CD4-positive, alpha-beta memory T cell (primary cell): ENCODE data around the gene SDCCAG8. TPM values are rescaled to one million over a fixed set of nuclear protein-coding genes. Genes with fewer than 3 reads are reported as not detected.
A peak's percentile ranks its signal among the peaks of the same experiment; 100 is the strongest.

Source experiments
- CTCF ChIA-PET: fragments of 350-600 bp; sonication (Branson Sonifier 250); formaldehyde crosslinking; loops from one replicate; lab custom pipeline; 2021; ENCODE audit warnings: inconsistent platforms; ENCODE audit not compliant: partially characterized antibody; lab: Charles Lee
- POLR2A ChIA-PET: fragments of 350-600 bp; sonication (Branson Sonifier 250); formaldehyde crosslinking; loops from one replicate; lab custom pipeline; 2021; ENCODE audit not compliant: partially characterized antibody; lab: Charles Lee
- DNase-seq, 5 donors: peaks; one replicate each; pipeline versions ENCODE4 v3.0.0 to v3.0.0-alpha.2; 2020 to 2022; ENCODE audit warnings: mixed read lengths in 1 of 5
- H3K27ac ChIP-seq: one replicate; pipeline ENCODE4 v1.7.0; 2013; ENCODE audit warnings: low read depth, low read length
- H3K27me3 ChIP-seq: 2 replicates; pipeline ENCODE4 v1.7.0; 2013; ENCODE audit warnings: mild to moderate bottlenecking, low read length, moderate library complexity; ENCODE audit not compliant: insufficient read depth
- H3K36me3 ChIP-seq: 2 replicates; pipeline ENCODE4 v1.7.0; 2013; ENCODE audit warnings: mild to moderate bottlenecking, low read length, moderate library complexity; ENCODE audit not compliant: insufficient read depth
- H3K4me1 ChIP-seq: 2 replicates; pipeline ENCODE4 v1.7.0; 2013; ENCODE audit warnings: mild to moderate bottlenecking, low read length, moderate library complexity; ENCODE audit not compliant: insufficient read depth
- H3K4me3 ChIP-seq, 2 donors: one replicate each; pipeline ENCODE4 v1.7.0; 2013; ENCODE audit warnings: low read length in 2 of 2, mild to moderate bottlenecking in 1 of 2
- H3K9me3 ChIP-seq, 2 donors: one replicate each; pipeline ENCODE4 v1.7.0; 2013; ENCODE audit warnings: low read length in 2 of 2, control low read depth in 1 of 2; ENCODE audit not compliant: control insufficient read depth in 1 of 2
- H3K27ac Mint-ChIP-seq, 7 donors: one replicate each; pipeline ENCODE4 v1.8.0; 2020 to 2021; ENCODE audit warnings: mixed read lengths in 7 of 7, mild to moderate bottlenecking in 6 of 7, inconsistent platforms in 3 of 7, moderate library complexity in 3 of 7
- H3K27me3 Mint-ChIP-seq, 2 donors: one replicate each; pipeline ENCODE4 v1.8.0; 2020 to 2021; ENCODE audit warnings: mixed read lengths in 2 of 2
- H3K36me3 Mint-ChIP-seq, 2 donors: one replicate each; pipeline ENCODE4 v1.8.0; 2020 to 2021; ENCODE audit warnings: mixed read lengths in 2 of 2, inconsistent platforms in 1 of 2, mild to moderate bottlenecking in 1 of 2
- H3K4me1 Mint-ChIP-seq, 4 donors: one replicate each; pipeline ENCODE4 v1.8.0; 2020 to 2021; ENCODE audit warnings: mixed read lengths in 4 of 4, mild to moderate bottlenecking in 1 of 4
- H3K4me3 Mint-ChIP-seq, 8 donors: one replicate each; pipeline ENCODE4 v1.8.0; 2020 to 2021; ENCODE audit warnings: mixed read lengths in 8 of 8, mild to moderate bottlenecking in 7 of 8, moderate library complexity in 6 of 8, inconsistent platforms in 3 of 8
- H3K9me3 Mint-ChIP-seq, 8 donors: one replicate each; pipeline ENCODE4 v1.8.0; 2020 to 2021; ENCODE audit warnings: mixed read lengths in 8 of 8, mild to moderate bottlenecking in 5 of 8, inconsistent platforms in 3 of 8, moderate library complexity in 1 of 8
- intact Hi-C: fragments of 100-400 bp; cut with micrococcal nuclease; formaldehyde crosslinking; loops from one replicate; pipeline ENCODE4 v1.15.1; 2023
- polyA plus RNA-seq, 2 donors: library from polyadenylated mRNA; unstranded; fragments of 300-500 nt; fragmentation: Illumina TruSeq; gene quantifications; one replicate each; pipeline ENCODE4 v1.2.3, GENCODE V29; 2021
- total RNA-seq, 2 experiments: library from RNA; stranded (reverse); gene quantifications; one replicate each; pipeline ENCODE4 v1.2.3, GENCODE V29; 2021

The SDCCAG8 gene
- total and polyA plus RNA-seq, 4 experiments from 2014 or later = 19.0 to 35.7 (median 27.7) TPM

DNA sequence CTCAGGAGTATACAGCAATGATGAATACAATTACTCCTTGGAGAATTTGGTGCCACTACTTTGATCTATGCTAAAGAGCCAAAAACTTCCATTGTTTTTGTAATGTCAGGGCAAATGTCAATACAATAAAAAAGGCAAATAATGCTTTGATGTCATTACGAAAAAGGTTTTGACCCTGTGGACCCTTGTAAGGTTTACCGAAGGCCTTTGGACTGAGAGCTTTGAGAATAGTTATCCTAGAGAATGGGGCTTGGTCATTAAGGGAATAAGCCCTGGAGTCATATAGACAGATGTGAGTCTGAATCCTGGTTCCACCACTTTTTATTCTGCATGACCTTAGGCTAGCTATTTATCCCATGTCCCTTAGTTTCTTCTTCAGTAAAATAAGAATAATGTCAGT, 28.2 kb upstream of the SDCCAG8 start:
- Mint-ChIP-seq H3K27ac (no peak overlapping the region), H3K27me3 (no peaks in the 10 kb centered on the region), H3K4me3 (no peak overlapping the region), H3K36me3 (peaks cover 41 to 49% of the 10 kb centered on the region in 2 donors), H3K4me1 (peaks cover 5 to 16% (median 9%) of the 10 kb centered on the region in 4 donors), H3K9me3 (peaks cover 3 to 35% (median 29%) of the 10 kb centered on the region in 8 donors)
- H3K4me3 ChIP-seq = no peak overlapping the region
- no peaks in the 10 kb centered on the region for H3K27me3 ChIP-seq
- no peak overlapping the region for H3K27ac ChIP-seq
- no peaks in the 10 kb centered on the region for H3K4me1 ChIP-seq
- ChIA-PET CTCF (no interaction called here), POLR2A (no interaction called here)
- peaks cover 4% of the 10 kb centered on the region for H3K36me3 ChIP-seq
- no peak for DNase-seq
- peaks cover 0 to 6% of the 10 kb centered on the region in 2 donors for H3K9me3 ChIP-seq
- intact Hi-C loops = no loop called here

DNA sequence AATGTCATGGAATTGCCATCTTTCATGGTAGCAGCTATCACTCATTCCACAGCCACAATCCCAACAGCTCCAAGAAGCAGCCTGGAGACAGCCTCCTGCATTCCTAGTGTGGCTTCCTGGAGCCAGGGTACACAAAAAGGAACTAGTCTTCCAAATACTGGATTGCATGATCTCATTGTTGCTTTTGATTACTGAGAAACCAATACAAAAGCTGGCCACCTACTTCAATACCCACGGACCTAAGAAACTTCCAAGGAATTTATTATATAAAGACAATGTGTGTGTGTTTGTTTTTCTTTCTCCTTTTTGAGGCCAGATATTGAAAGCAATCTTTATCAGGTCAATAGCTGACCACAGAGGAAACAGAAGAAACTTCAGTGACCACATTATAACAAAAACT, 26.3 kb upstream of the SDCCAG8 start:
- H3K4me3 Mint-ChIP-seq = peak overlapping the region in 1 of 8 donors; percentile 41
- H3K4me3 ChIP-seq = no peak overlapping the region
- peaks cover 0 to 6% of the 10 kb centered on the region in 2 donors for H3K9me3 ChIP-seq
- peaks cover 3 to 16% (median 6%) of the 10 kb centered on the region in 4 donors for H3K4me1 Mint-ChIP-seq
- DNase-seq = no peak
- no peak overlapping the region for H3K27ac Mint-ChIP-seq
- CTCF ChIA-PET = no interaction called here
- H3K9me3 Mint-ChIP-seq = peaks cover 3 to 49% (median 33%) of the 10 kb centered on the region in 8 donors
- intact Hi-C loops = no loop called here
- no peaks in the 10 kb centered on the region for H3K4me1 ChIP-seq
- no peaks in the 10 kb centered on the region for H3K27me3 ChIP-seq
- no peak overlapping the region for H3K27ac ChIP-seq
- H3K36me3 Mint-ChIP-seq = peaks cover 34 to 43% of the 10 kb centered on the region in 2 donors
- no peaks in the 10 kb centered on the region for H3K27me3 Mint-ChIP-seq
- no peaks in the 10 kb centered on the region for H3K36me3 ChIP-seq
- POLR2A ChIA-PET = interaction anchor here (0.8 kb wide), 1 partner anchor 21 kb away, joined by 3 read pairs; no protein-coding TSS in a partner anchor

DNA sequence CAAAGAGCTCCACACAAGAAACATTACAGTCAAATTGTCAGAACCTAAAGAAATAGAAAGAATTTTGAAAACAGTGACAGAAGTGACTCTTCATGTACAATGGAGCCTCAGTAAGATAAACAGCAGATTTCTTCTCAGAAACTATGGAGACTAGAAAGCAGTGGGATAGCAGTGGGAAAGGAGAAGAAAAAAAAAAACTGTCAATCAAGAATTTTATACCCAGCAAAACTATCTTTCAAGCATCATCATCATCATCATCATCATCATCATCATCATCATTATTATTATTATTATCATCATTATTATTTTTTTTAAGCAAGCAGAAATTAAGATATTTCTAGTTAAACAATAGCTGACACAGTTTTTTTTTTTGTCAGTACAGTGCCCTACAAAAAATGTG, 24.9 kb upstream of the SDCCAG8 start:
- H3K4me3 Mint-ChIP-seq = no peak overlapping the region

DNA sequence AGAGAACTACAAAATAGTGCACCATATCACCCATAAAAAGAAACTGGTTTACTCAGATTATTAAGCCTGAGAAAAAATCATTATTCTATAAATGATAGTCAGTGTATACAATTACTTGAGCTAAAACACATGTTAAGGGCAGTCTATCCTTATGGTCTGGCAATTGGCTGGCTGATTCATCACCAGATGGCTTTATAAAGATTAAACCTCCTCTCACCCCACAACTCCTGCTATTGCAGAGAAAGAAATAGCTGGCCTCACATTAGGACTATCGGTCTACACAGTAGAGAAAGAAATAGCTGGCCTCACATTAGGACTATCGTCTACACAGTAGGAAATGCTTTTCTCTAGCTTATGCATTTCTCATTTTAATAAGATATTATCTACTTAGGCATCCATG, 21.9 kb upstream of the SDCCAG8 start:
- ChIA-PET CTCF (no interaction called here), POLR2A (interaction anchor here (1.4 kb wide), 1 partner anchor 21 kb away, joined by 6 read pairs; the partner anchor contains the start of genes CEP170 and SDCCAG8)

More for the DNA sequence above, 24.9 kb upstream of the SDCCAG8 start:
- Mint-ChIP-seq H3K4me1 (peaks cover 5 to 16% (median 7%) of the 10 kb centered on the region in 4 donors), H3K36me3 (peaks cover 35 to 46% of the 10 kb centered on the region in 2 donors), H3K27me3 (no peaks in the 10 kb centered on the region), H3K9me3 (peaks cover 3 to 53% (median 33%) of the 10 kb centered on the region in 8 donors), H3K27ac (peak overlapping the region in 2 of 7 donors; percentile 46 to 77)
- peak in 3 of 5 donors; percentile 5 to 32 (median 12) for DNase-seq
- Histone ChIP-seq H3K27me3 (no peaks in the 10 kb centered on the region), H3K4me3 (no peak overlapping the region), H3K4me1 (no peaks in the 10 kb centered on the region), H3K36me3 (no peaks in the 10 kb centered on the region), H3K27ac (no peak overlapping the region), H3K9me3 (peaks cover 0 to 6% of the 10 kb centered on the region in 2 donors)
- intact Hi-C loops = no loop called here
- ChIA-PET POLR2A (interaction anchor here (0.7 kb wide), 1 partner anchor 79 kb away, joined by 4 read pairs; no protein-coding TSS in a partner anchor), CTCF (interaction anchor here (0.9 kb wide), 1 partner anchor 12 kb away, joined by 3 read pairs; no protein-coding TSS in a partner anchor)

DNA sequence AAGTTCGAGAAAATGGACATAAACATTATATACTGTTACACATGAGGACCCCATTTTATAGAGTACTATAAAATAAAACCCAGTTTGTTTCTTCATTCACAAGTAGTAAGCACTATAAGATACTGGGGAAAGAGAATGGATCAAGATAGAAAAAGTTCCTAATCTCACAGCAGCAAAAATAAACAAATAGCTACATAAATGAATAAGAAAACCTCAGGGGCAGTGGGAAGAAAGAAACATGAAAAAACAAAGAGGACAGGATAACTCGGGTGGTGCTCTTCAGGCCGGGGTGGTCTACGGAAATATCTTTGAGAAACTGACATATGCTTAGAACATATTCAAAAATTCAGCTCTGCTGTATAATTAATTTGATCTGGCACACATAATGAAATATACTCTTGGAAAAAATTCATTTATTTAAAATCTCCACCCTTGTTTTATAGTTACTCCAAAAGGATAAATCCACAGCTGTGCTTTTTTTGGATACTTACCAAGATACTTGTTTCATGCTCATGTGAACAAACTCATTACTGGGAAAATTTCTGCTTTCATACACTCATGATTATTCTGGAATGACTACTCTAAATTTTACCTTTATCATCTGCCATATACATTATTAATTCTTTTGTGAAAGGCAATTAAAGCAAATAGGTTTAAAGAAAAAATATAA, 20.7 kb upstream of the SDCCAG8 start:
- H3K27me3 Mint-ChIP-seq = no peaks in the 10 kb centered on the region
- no peaks in the 10 kb centered on the region for H3K4me1 ChIP-seq
- POLR2A ChIA-PET = interaction anchor here (1.2 kb wide), 1 partner anchor 20 kb away, joined by 6 read pairs; the partner anchor contains the start of genes CEP170 and SDCCAG8

More for the DNA sequence above, 21.9 kb upstream of the SDCCAG8 start:
- Mint-ChIP-seq H3K4me3 (no peak overlapping the region), H3K9me3 (peaks cover 3 to 53% (median 33%) of the 10 kb centered on the region in 8 donors), H3K27me3 (no peaks in the 10 kb centered on the region), H3K4me1 (peaks cover 5 to 10% (median 7%) of the 10 kb centered on the region in 4 donors), H3K36me3 (peaks cover 36 to 54% of the 10 kb centered on the region in 2 donors), H3K27ac (no peak overlapping the region)
- intact Hi-C loops = no loop called here
- Histone ChIP-seq H3K4me3 (no peak overlapping the region), H3K36me3 (no peaks in the 10 kb centered on the region), H3K27me3 (no peaks in the 10 kb centered on the region), H3K9me3 (peaks cover 0 to 6% of the 10 kb centered on the region in 2 donors), H3K4me1 (no peaks in the 10 kb centered on the region), H3K27ac (no peak overlapping the region)
- DNase-seq = no peak

DNA sequence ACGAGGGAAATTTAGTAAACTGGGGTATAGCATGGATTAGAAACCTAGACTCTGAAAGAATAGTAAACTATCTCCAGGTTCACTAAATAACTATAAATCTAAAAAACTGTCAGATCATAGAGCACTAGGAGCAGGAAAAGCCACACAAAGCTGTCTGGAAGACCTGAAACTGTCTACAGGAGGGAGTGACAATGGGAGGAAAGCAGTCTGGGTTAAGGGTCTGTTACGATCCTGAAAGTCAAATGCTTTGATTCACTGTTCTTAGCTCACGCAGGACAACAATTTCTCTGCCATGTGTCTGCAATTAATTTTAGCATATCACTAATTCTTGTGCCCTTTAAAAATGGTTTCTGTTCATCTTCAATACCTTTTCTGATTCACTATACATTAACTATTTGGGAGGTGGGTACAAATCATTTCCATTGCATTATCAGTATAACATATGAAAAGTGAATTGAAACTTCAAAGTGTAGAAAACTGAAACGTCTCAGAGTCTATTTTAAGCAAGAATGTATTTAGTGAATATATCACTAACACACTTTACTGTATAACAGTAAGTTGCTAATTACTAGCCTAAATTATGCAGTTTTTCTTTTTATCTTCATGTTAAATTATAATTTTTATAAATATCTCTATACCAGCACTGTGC, 19.1 kb upstream of the SDCCAG8 start:
- H3K27me3 ChIP-seq = no peaks in the 10 kb centered on the region
- Mint-ChIP-seq H3K4me1 (peaks cover 0 to 10% (median 3%) of the 10 kb centered on the region in 4 donors), H3K27ac (no peak overlapping the region), H3K36me3 (peaks cover 29 to 48% of the 10 kb centered on the region in 2 donors), H3K4me3 (no peak overlapping the region), H3K9me3 (peaks cover 0 to 29% (median 12%) of the 10 kb centered on the region in 8 donors), H3K27me3 (no peaks in the 10 kb centered on the region)
- H3K9me3 ChIP-seq = peaks cover 0 to 2% of the 10 kb centered on the region in 2 donors
- H3K4me3 ChIP-seq = no peak overlapping the region
- ChIA-PET CTCF (no interaction called here), POLR2A (interaction anchor here (1.0 to 1.9 kb wide), 2 partner anchors 17 to 18 kb away, joined by 3 to 4 read pairs; partner anchors contain the start of gene CEP170)
- H3K36me3 ChIP-seq = no peaks in the 10 kb centered on the region
- no peaks in the 10 kb centered on the region for H3K4me1 ChIP-seq
- no peak overlapping the region for H3K27ac ChIP-seq
- DNase-seq = no peak
- intact Hi-C loops = no loop called here

More for the DNA sequence above, 20.7 kb upstream of the SDCCAG8 start:
- H3K27ac Mint-ChIP-seq = no peak overlapping the region
- CTCF ChIA-PET = no interaction called here
- no peak overlapping the region for H3K4me3 Mint-ChIP-seq
- Histone ChIP-seq H3K4me3 (no peak overlapping the region), H3K36me3 (no peaks in the 10 kb centered on the region), H3K27ac (no peak overlapping the region), H3K9me3 (peaks cover 0 to 3% of the 10 kb centered on the region in 2 donors), H3K27me3 (no peaks in the 10 kb centered on the region)
- intact Hi-C loops = no loop called here
- peaks cover 0 to 9% (median 4%) of the 10 kb centered on the region in 4 donors for H3K4me1 Mint-ChIP-seq
- no peak for DNase-seq
- H3K9me3 Mint-ChIP-seq = peaks cover 3 to 45% (median 24%) of the 10 kb centered on the region in 8 donors
- peaks cover 31 to 53% of the 10 kb centered on the region in 2 donors for H3K36me3 Mint-ChIP-seq

DNA sequence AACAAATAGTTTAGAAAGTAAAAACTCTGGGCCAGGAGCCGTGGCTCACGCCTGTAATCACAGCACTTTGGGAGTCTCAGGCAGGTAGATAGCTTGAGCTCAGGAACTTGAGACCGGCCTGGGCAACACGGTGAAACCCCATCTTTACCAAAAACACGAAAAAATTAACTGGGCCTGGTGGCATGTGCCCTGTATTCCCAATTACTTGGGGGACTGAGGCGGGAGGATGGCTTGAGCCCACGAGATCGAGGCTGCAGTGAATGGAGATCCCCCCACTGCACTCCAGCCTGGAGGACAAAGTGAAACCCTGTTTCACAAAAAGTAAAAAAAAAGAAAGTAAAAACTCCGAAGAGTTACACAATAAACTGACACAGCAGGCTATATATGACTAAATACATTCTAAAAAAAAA, 11.4 kb upstream of the SDCCAG8 start:
- no peaks in the 10 kb centered on the region for H3K27me3 Mint-ChIP-seq
- H3K4me1 ChIP-seq = no peaks in the 10 kb centered on the region
- ChIA-PET CTCF (no interaction called here), POLR2A (no interaction called here)
- peak overlapping the region in 2 of 7 donors; percentile 58 to 62 for H3K27ac Mint-ChIP-seq
- H3K36me3 Mint-ChIP-seq = peaks cover 10 to 22% of the 10 kb centered on the region in 2 donors
- no peak overlapping the region for H3K27ac ChIP-seq
- no peaks in the 10 kb centered on the region for H3K36me3 ChIP-seq
- peak overlapping the region in 1 of 8 donors; percentile 49 for H3K4me3 Mint-ChIP-seq
- DNase-seq = no peak
- peaks cover 6 to 21% (median 15%) of the 10 kb centered on the region in 4 donors for H3K4me1 Mint-ChIP-seq
- no peaks in the 10 kb centered on the region for H3K9me3 ChIP-seq
- no peaks in the 10 kb centered on the region for H3K27me3 ChIP-seq
- H3K9me3 Mint-ChIP-seq = peaks cover 0 to 4% (median 0%) of the 10 kb centered on the region in 8 donors
- intact Hi-C loops = no loop called here
- H3K4me3 ChIP-seq = no peak overlapping the region
